Neural cell (in vitro differentiated cells): ENCODE results near the gene NALCN. TPM values are rescaled to one million over a fixed set of nuclear protein-coding genes. Genes with fewer than 3 reads are reported as not detected.

ENCODE experiments used
- H2AFZ ChIP-seq: fragments of 200-600, 300-800 bp; sonication (generic), shearing (Covaris generic); 2 replicates; pipeline ENCODE4 v1.6.0; 2014; ENCODE audit warnings: low read depth, mild to moderate bottlenecking, antibody characterized with exemption, low read length, moderate library complexity
- H3F3A ChIP-seq: fragments of 200-600 bp; shearing (Covaris generic); 2 replicates; pipeline ENCODE4 v1.6.1; 2016; ENCODE audit warnings: mild to moderate bottlenecking, moderate library complexity, mixed read lengths, antibody characterized with exemption, low read length; ENCODE audit not compliant: insufficient read depth, poor library complexity, severe bottlenecking
- H3K27ac ChIP-seq: fragments of 200-600, 300-800 bp; sonication (generic), shearing (Covaris generic); 2 replicates; pipeline ENCODE4 v1.5.1; 2014; ENCODE audit warnings: mild to moderate bottlenecking, low read length, moderate library complexity
- H3K27me3 ChIP-seq: fragments of 300-800, 200-600 bp; sonication (generic), shearing (Covaris generic); 2 replicates; pipeline ENCODE4 v1.6.0; 2014; ENCODE audit warnings: mild to moderate bottlenecking, low read depth, low read length, moderate library complexity; ENCODE audit not compliant: insufficient read depth
- H3K36me3 ChIP-seq: fragments of 300-800, 200-600 bp; sonication (generic), shearing (Covaris generic); 2 replicates; pipeline ENCODE4 v1.5.1; 2014; ENCODE audit warnings: mild to moderate bottlenecking, antibody characterized with exemption, low read length, moderate library complexity; ENCODE audit not compliant: insufficient read depth
- H3K4me2 ChIP-seq: fragments of 300-800, 200-600 bp; sonication (generic), shearing (Covaris generic); 2 replicates; pipeline ENCODE4 v1.6.0; 2014; ENCODE audit warnings: mild to moderate bottlenecking, low read length
- H3K4me3 ChIP-seq: fragments of 300-800, 200-600 bp; sonication (generic), shearing (Covaris generic); 2 replicates; pipeline ENCODE4 v1.5.1; 2014; ENCODE audit warnings: mild to moderate bottlenecking, low read length, moderate library complexity
- H3K79me2 ChIP-seq: fragments of 200-600 bp; shearing (Covaris generic); replicated peaks from 2 replicates; pipeline ENCODE4 v1.6.0; 2014; ENCODE audit warnings: mild to moderate bottlenecking, low read length, moderate library complexity; ENCODE audit not compliant: insufficient read depth
- H3K9ac ChIP-seq: fragments of 300-800, 200-600 bp; sonication (generic), shearing (Covaris generic); 2 replicates; pipeline ENCODE4 v1.6.1; 2016; ENCODE audit warnings: mild to moderate bottlenecking, low read length, mixed read lengths
- H3K9me2 ChIP-seq: fragments of 200-600 bp; shearing (Covaris generic); 2 replicates; pipeline ENCODE4 v1.6.1; 2016; ENCODE audit warnings: mild to moderate bottlenecking, low read length, mixed read lengths; ENCODE audit not compliant: insufficient read depth
- H3K9me3 ChIP-seq: fragments of 200-600, 300-800 bp; sonication (generic), shearing (Covaris generic); 2 replicates; pipeline ENCODE4 v1.6.1; 2016; ENCODE audit warnings: mild to moderate bottlenecking, mixed run types, low read length, moderate library complexity, mixed read lengths
- H4K20me1 ChIP-seq: fragments of 200-600 bp; shearing (Covaris generic); 2 replicates; pipeline ENCODE4 v1.6.1; 2016; ENCODE audit warnings: mild to moderate bottlenecking, mixed run types; ENCODE audit not compliant: insufficient read depth
- EP300 ChIP-seq: fragments of 450-650 bp; conservative IDR thresholded peaks from 2 replicates; pipeline ENCODE4 v1.6.1; 2014; ENCODE audit warnings: antibody characterized with exemption, mild to moderate bottlenecking, moderate library complexity; ENCODE audit not compliant: poor library complexity, severe bottlenecking
- EZH2 ChIP-seq: fragments of 200-600, 300-800 bp; shearing (Covaris generic), sonication (generic); IDR thresholded peaks from 2 replicates; pipeline ENCODE4 v1.6.1; 2014; ENCODE audit warnings: antibody characterized with exemption, low read length, borderline replicate concordance, mild to moderate bottlenecking; ENCODE audit not compliant: insufficient read depth, poor library complexity, severe bottlenecking
- MXI1 ChIP-seq: fragments of 450-650 bp; conservative IDR thresholded peaks from 2 replicates; pipeline ENCODE4 v1.6.1; 2014; ENCODE audit warnings: antibody characterized with exemption, mild to moderate bottlenecking; ENCODE audit not compliant: poor library complexity, severe bottlenecking
- POLR2AphosphoS5 ChIP-seq: IDR thresholded peaks from 2 replicates; pipeline ENCODE4 v1.6.1; 2012
- RAD21 ChIP-seq: fragments of 450-650 bp; conservative IDR thresholded peaks from 2 replicates; pipeline ENCODE4 v1.6.1; 2014; ENCODE audit warnings: antibody characterized with exemption, mild to moderate bottlenecking, moderate library complexity
- SMC3 ChIP-seq: fragments of 450-650 bp; conservative IDR thresholded peaks from 2 replicates; pipeline ENCODE4 v1.6.1; 2014; ENCODE audit warnings: antibody characterized with exemption, mild to moderate bottlenecking, moderate library complexity; ENCODE audit not compliant: poor library complexity
- TAF1 ChIP-seq: IDR thresholded peaks from 2 replicates; pipeline ENCODE4 v1.6.1; 2012; ENCODE audit warnings: low read depth
- polyA plus RNA-seq: library from polyadenylated mRNA; depleted of rRNA; stranded (reverse); fragments of >200 nt; gene quantifications from 2 replicates; pipeline ENCODE4 v1.2.3, GENCODE V29; 2014
- TF ChIP-seq, protein P1 (sequence below): fragments of 450-650 bp; IDR thresholded peaks from 2 replicates; pipeline ENCODE4 v1.5.1; 2014; ENCODE audit warnings: antibody characterized with exemption, mild to moderate bottlenecking, moderate library complexity; ENCODE audit not compliant: poor library complexity, severe bottlenecking
- TF ChIP-seq, protein P2 (sequence below): IDR thresholded peaks from 2 replicates; pipeline ENCODE4 v1.6.1; 2012; ENCODE audit warnings: borderline replicate concordance

The NALCN gene
- polyA plus RNA-seq, 1 donor from 2014 or later = 24.1 TPM

DNA sequence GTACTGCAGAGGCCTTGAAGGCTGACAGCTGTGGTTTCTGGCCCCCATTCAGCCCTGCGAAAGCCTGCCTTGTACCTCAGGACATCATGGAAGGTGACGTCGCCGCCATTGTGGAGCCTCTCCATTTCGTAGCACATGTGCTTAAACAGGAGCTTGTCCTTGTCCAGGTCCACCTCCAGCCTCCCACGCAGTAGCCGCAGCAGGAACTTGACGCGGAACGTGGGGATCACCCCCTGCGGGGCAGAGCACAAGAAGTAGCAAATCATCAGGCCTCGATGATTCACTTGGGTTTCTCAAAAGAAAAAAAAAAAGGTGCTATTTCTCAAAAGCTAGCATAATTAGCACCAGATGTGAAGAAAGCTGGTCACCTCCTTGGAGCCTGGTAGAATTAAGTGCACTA, 351.0 kb downstream of the NALCN start:
- no peak for TF ChIP-seq SMC3
- no peak for TF ChIP-seq EP300
- TF ChIP-seq TAF1 = no peak
- TF ChIP-seq POLR2AphosphoS5 = no peak
- TF ChIP-seq, protein P1, sequence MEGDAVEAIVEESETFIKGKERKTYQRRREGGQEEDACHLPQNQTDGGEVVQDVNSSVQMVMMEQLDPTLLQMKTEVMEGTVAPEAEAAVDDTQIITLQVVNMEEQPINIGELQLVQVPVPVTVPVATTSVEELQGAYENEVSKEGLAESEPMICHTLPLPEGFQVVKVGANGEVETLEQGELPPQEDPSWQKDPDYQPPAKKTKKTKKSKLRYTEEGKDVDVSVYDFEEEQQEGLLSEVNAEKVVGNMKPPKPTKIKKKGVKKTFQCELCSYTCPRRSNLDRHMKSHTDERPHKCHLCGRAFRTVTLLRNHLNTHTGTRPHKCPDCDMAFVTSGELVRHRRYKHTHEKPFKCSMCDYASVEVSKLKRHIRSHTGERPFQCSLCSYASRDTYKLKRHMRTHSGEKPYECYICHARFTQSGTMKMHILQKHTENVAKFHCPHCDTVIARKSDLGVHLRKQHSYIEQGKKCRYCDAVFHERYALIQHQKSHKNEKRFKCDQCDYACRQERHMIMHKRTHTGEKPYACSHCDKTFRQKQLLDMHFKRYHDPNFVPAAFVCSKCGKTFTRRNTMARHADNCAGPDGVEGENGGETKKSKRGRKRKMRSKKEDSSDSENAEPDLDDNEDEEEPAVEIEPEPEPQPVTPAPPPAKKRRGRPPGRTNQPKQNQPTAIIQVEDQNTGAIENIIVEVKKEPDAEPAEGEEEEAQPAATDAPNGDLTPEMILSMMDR = no peak
- TF ChIP-seq RAD21 = no peak
- no peak for TF ChIP-seq MXI1
- TF ChIP-seq, protein P2, sequence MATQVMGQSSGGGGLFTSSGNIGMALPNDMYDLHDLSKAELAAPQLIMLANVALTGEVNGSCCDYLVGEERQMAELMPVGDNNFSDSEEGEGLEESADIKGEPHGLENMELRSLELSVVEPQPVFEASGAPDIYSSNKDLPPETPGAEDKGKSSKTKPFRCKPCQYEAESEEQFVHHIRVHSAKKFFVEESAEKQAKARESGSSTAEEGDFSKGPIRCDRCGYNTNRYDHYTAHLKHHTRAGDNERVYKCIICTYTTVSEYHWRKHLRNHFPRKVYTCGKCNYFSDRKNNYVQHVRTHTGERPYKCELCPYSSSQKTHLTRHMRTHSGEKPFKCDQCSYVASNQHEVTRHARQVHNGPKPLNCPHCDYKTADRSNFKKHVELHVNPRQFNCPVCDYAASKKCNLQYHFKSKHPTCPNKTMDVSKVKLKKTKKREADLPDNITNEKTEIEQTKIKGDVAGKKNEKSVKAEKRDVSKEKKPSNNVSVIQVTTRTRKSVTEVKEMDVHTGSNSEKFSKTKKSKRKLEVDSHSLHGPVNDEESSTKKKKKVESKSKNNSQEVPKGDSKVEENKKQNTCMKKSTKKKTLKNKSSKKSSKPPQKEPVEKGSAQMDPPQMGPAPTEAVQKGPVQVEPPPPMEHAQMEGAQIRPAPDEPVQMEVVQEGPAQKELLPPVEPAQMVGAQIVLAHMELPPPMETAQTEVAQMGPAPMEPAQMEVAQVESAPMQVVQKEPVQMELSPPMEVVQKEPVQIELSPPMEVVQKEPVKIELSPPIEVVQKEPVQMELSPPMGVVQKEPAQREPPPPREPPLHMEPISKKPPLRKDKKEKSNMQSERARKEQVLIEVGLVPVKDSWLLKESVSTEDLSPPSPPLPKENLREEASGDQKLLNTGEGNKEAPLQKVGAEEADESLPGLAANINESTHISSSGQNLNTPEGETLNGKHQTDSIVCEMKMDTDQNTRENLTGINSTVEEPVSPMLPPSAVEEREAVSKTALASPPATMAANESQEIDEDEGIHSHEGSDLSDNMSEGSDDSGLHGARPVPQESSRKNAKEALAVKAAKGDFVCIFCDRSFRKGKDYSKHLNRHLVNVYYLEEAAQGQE = no peak
- TF ChIP-seq EZH2 = no peak
- no peak overlapping the region for H2AFZ ChIP-seq
- H3K4me3 ChIP-seq = no peak overlapping the region

DNA sequence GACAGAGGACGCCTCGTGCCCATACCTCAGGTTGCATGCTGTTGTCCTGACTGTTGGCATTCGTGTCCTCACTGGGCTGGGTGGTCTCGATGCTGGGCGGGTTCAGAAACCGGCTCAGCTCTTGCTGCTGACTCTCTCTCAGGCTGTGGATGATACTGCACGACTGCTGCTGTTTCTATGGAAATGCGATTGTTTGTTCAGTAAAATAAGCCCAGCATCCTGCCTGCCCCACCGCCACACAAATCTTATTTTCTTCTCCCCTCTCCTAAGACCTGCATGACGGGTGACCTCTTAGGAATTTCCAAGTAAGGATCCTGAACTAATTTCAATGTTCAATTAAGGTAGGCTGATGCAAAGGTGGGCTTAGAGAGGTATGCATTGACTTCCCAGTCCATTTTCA, 356.5 kb downstream of the NALCN start:
- no peak for TF ChIP-seq EP300
- TF ChIP-seq, protein P1 = no peak

More for the DNA sequence above, 351.0 kb downstream of the NALCN start:
- H3F3A ChIP-seq = no peaks in the 10 kb centered on the region
- H3K9me3 ChIP-seq = no peaks in the 10 kb centered on the region
- no peaks in the 10 kb centered on the region for H4K20me1 ChIP-seq
- no peaks in the 10 kb centered on the region for H3K27me3 ChIP-seq
- no peak overlapping the region for H3K9ac ChIP-seq
- no peaks in the 10 kb centered on the region for H3K36me3 ChIP-seq
- H3K4me2 ChIP-seq = no peak overlapping the region
- H3K9me2 ChIP-seq = no peaks in the 10 kb centered on the region
- no peak overlapping the region for H3K27ac ChIP-seq
- no peaks in the 10 kb centered on the region for H3K79me2 ChIP-seq

More for the DNA sequence above, 356.5 kb downstream of the NALCN start:
- Histone ChIP-seq H3K4me3 (no peak overlapping the region), H3K27me3 (no peaks in the 10 kb centered on the region), H2AFZ (no peak overlapping the region), H3K9me3 (no peaks in the 10 kb centered on the region), H3K9me2 (no peaks in the 10 kb centered on the region), H3K9ac (no peak overlapping the region), H3K79me2 (no peaks in the 10 kb centered on the region), H3F3A (no peaks in the 10 kb centered on the region), H3K27ac (no peak overlapping the region), H3K4me2 (no peak overlapping the region), H4K20me1 (no peaks in the 10 kb centered on the region), H3K36me3 (no peaks in the 10 kb centered on the region)
